Measurements from ENCODE around the gene IL33.

Gene IL33

DNA sequence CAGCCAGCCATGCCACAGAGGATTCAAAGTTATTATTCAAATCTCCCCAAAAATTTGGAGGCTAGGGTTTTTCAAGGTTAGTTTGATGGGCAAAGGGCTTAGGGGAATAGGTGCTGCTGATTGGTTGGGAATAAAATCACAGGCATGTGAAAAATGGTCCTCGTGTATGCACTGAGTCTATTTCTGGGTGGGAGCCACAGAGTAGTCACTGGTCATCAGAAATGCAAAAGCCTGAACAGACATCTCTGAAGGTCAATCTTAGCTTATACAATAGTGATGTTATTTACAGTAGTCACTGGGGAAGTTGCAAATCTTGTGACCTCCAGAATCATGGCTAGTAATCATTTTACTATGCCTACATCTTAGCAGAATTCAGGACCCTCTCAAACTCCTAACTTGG is 1.3 kb downstream of the IL33 start:
- DNase-seq (ENCODE audit: low read depth in 2 of 2), result no peak

- peak in 1 of 2 experiments; percentile 2 for DNase-seq (ENCODE audit: low read depth in 2 of 2)
Measured at GRCh38 chr9:6218099-6218502, 2.5 kb downstream of the IL33 start.

- DNase-seq (ENCODE audit: low read depth in 2 of 2), result no peak
Measured at GRCh38 chr9:6219040-6219439, 3.4 kb downstream of the IL33 start.

GRCh38 chr9:6219981-6220380 is 4.4 kb downstream of the IL33 start:
- no peak for DNase-seq (ENCODE audit: low read depth in 2 of 2)

GRCh38 chr9:6224393-6225154 is 9.0 kb downstream of the IL33 start:
- DNase-seq (ENCODE audit: low read depth in 2 of 2), result no peak

GRCh38 chr9:6226696-6227095 is 11.1 kb downstream of the IL33 start:
- no peak for DNase-seq (ENCODE audit: low read depth in 2 of 2)

DNA sequence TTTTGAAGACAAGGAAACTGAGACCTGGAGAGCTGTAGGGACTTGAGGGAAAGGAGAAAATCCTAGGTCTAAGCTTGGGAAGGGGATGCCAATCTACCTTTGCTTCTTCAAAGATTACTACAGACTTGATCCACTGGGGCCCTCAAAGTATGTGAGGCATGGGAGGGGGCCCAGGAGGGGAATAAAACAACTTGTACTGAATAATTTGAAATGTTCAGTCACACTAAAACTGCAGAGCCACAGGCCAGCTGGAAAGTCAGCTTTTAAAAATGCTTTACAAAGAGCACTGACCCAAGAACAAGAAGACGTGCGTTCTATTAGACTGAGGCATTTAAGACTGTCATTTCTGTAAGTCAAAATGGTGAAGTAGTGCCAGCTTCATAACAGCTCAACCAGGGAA is 13.6 kb downstream of the IL33 start:
- DNase-seq (ENCODE audit: low read depth in 2 of 2), result no peak

DNA sequence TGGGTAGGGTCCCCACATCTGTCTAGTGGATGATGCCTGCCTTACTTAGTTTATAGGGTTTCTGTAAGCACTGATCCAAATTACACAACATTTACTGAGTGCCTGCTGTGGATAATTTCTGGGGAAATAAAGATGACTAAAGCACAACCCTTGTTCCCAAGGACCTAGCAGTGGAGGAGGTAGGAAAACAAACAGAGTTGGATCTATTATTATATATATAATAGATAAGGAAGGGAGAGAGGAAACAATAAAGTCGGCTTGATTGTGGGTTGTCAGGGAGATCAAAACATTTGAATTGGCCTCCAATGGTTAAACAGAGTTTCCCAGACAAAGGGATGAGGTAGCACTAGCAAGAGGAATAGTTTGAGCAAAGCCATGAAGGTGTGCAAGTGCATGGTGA is 14.0 kb downstream of the IL33 start:
- DNase-seq (ENCODE audit: low read depth in 2 of 2), result no peak

DNA sequence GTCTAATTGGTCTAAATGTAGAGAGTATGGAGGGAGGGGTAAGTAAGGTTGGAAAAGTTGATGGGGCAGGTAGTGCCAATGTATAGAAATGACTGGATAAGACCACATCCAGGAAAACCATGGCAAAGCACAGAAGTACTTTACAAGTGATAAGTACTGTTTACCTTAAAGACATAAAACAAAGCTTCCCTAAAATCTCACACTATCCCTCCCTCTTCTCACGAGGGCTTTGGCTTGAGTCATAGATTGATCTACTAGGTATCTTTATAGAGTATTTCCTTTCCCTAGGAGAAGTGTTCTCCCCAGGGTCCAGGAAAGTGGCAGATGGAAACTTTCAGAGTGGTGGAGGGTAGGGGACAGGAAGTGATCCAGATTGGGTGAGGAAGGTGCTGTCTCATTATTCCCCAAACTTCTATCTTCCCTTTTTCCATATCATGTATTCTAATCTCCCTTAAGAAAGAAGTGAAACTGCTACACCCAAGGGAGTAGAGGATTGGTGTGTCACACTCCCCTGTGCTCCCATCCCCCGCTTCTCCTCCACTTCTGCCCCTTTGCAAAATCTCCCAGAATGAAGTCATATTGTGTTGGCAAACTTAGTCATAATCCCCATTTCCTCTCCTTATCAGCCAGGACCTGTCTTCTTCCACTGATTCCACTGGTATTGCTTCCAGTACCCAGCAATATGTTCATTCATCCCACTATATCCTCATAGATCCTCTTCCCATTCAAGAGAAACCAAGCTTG is 14.6 kb downstream of the IL33 start:
- no peak for DNase-seq (ENCODE audit: low read depth in 2 of 2)

GRCh38 chr9:6232336-6232945 is 16.8 kb downstream of the IL33 start:
- DNase-seq (ENCODE audit: low read depth in 2 of 2), result no peak

DNA sequence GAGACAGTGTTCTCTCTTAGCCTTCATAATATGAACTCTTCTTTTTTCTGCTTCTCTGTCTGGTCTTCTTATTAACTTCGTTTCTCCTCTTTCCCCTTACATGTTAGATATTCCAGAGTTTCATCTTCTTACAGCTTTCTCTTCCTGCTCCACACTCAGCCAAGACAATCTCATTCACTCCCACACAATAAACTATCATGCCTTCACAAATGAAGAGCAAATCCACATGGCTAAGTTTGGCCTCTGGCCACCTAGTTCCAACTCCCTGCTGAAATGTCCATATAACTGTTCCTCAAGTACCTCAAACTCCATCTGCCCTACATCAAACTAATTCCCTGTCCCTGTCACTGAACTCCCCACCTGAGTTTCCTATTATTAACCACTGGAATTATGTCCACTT is 18.4 kb downstream of the IL33 start:
- no peak for DNase-seq (ENCODE audit: low read depth in 2 of 2)

DNA sequence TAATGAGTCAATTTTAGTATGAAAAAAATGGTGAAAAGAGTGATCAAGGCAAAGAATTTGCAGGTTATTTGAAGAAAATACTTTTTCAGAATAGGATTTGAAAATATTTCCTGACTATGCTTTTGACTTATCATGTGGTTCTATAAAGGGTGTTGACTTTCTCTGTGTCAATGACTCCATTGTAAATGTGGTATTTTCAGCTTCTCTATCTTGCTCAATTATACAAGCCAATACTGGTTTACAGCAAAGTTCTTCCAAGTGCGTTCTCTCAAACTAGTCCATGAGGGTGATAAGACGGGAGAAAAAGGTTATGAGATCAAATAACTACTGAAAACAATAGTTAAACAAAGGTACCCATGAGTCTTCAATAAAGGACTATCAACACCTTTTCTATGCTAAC is 21.7 kb downstream of the IL33 start:
- no peak for DNase-seq (ENCODE audit: low read depth in 2 of 2)

DNA sequence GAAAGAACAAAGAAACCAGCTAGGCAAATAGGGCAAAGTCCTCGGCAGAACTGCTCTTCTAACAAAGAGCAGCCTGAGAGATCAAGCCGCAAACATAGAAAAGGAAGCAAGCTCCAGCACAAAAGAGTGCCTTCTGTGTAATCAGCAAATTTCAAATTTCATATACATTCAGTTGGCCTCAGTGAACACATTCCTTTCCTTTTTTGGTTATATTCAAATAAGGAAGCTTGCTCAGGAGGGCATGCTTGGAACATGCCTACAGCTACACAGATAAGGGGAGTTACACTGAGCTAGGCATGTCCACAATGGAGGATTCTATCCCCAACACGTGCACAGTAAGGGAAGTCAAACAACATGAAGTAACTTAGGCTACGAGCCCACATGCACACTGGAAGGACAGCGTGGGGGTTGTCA is 23.4 kb downstream of the IL33 start:
- peak in 1 of 2 experiments; percentile 2 for DNase-seq (ENCODE audit: low read depth in 2 of 2)

DNA sequence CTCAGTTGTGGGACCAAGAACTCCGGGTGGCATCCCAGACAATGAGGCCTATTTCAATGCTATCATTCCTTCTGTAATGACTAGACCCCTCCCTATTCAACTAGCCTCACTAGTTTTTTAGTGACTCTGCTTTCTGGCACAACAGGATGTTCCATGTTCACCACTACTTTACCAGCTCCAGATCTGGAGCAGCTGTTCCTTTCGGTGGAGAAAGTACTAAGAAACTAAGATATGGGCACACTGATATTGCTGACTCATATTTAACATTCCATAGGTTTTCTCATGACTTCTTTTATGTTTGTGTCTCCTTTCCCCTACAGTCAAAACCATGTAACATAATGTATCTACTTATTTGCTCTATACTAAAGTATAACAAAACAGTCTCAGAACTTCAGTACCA is 24.1 kb downstream of the IL33 start:
- DNase-seq (ENCODE audit: low read depth in 2 of 2), result no peak

DNA sequence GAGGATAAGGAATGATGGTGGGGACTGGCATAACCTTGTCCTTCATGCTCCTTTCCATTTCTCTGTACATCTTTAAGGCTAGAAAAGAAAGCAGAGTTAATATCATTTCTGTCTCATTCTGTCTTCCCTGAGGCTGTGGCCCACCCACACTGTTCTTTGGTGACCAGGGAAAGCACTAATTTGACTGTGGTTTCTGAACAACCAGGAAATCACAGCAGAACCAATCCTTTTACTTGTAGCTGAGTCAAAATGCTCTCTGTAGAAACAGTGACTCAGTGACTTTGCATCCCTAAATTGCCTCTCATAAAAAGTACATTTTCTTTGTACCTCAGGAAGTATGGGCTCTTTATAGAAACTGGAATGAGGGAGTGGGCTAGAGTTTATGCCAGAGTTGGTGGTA is 28.1 kb downstream of the IL33 start:
- DNase-seq (ENCODE audit: low read depth in 2 of 2), result no peak

- no peak for DNase-seq (ENCODE audit: low read depth in 2 of 2)
Measured at GRCh38 chr9:6247266-6247665, 31.7 kb downstream of the IL33 start.

DNA sequence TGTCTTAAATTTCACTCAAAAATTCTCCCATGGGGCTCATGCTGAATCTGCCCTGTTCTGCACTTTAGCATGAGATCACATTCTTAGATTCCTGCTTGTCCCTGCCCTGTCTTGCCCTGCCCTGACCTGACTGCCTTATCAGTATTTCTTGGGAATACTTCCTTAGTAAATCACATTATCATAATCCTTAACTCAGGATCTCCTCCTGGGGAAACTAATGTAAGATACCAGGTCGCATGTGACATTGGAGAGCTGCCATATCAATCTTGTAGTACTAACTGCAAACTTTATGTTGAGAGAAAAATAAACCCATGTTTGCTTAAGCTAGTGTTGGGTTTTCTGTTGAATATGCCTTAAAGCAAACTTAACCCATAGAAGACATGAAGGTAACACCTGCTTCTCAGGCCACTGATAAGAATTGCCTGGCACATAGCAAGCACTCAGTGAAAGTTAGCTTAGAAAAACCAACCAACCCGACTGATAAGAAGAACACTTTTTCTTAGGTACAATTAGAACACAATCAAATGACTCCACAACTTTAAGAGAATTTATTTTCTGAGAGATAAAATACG is 53.3 kb downstream of the IL33 start:
- DNase-seq (ENCODE audit: low read depth in 2 of 2), result no peak

GRCh38 chr9:6270896-6271295 is 55.3 kb downstream of the IL33 start:
- no peak for DNase-seq (ENCODE audit: low read depth in 2 of 2)

DNA sequence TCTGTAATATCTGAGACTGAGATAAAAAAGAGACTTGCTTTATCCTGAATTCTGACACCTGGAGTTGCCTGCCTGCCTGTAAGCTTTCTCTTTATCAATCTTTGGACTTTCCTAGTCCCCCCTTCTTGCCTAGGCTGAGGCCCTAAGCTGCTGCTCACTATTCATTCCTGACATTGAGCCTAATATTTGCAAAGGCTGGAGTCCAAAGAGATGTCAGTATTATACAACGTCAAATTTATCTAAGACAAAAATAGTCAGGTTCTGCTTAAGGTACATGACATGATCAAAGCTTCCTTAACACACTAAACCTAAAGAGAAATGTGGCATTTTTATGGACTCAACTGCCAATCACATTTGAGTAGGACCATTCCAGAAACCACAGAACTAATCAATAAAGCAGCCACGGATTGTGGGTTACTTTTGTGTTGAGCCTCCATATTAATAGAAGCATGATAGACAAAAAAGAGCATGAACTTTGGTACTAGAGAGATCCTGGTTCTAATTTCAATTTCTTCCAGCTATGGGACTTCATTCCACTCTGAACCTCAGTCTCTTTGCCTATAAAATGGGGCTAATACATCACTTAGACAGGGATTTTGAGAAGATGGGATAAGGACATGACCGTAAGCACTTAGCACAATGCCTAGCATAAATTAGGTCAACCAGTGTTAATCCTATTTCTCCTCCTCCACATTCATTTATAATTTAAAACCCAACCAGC is 56.1 kb downstream of the IL33 start:
- DNase-seq (ENCODE audit: low read depth in 2 of 2), result no peak

DNA sequence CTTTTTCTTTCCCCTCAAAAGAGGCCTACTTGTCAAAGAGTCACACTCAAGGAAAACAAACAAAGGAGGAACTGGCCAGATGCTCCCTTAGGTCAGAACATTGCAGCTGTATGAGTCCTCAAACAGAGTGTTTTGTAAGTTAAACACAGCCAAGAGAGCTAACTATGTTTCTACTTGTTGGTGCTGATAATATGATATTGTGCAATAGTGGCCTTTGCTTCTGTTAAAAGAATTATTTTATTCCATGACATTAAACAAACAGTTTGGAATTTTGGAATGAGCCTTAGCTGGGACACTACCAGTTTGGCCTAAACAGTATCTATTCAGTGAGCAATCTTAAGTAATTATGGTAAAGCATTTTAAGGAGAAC is 56.6 kb downstream of the IL33 start:
- no peak for DNase-seq (ENCODE audit: low read depth in 2 of 2)

DNA sequence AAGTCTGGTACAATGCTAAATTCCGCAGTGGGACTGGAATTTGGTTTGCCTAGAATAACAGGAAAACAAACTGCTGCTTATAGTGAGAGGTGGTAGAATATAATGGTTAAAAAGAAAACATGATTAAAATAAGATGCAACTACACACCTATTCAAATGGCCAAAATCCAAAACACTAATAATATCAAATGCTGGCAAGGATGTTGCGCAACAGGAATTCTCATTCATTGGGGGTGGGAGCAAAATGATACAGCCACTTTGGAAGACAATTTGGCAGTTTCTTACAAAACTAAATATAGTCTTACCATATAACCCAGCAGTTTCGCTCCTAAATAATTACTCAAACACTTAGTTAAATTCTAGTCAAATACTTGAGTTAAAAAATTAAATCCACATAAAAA is 61.8 kb downstream of the IL33 start:
- no peak for DNase-seq (ENCODE audit: low read depth in 2 of 2)

- DNase-seq (ENCODE audit: low read depth in 2 of 2), result no peak
Measured at GRCh38 chr9:6301858-6302257, 86.3 kb downstream of the IL33 start.

Measured in fibroblast of skin of left biceps (primary cell).